K562 (cell line): ENCODE results near the gene SMCHD1. TPM values are rescaled to one million over a fixed set of nuclear protein-coding genes. Genes with fewer than 3 reads are reported as not detected.

ENCODE experiments used
- ATAC-seq: fragments of 200-7000 bp; cut with Tn5 transposase; 3 replicates; pipeline ENCODE4 v1.9.1; 2020; ENCODE audit warnings: moderate library complexity
- BruUV-seq: library from RNA; stranded (reverse); fragments of 400-500 nt; replicated peaks from 2 replicates; lab custom pipeline; 2021; lab: Mats Ljungman, UMichigan
- CTCF ChIA-PET: fragments of 300-600 bp; formaldehyde crosslinking; extraction: SDS; loops from one replicate; lab custom pipeline; 2021; ENCODE audit warnings: low intra/inter-chr PET ratio; lab: Yijun Ruan, JAX
- POLR2A ChIA-PET: fragments of 300-600, 350-650 bp; sonication (Branson Sonifier 250); formaldehyde crosslinking; extraction: SDS; loops from one replicate; lab custom pipeline; 2021; ENCODE audit warnings: antibody characterized with exemption, inconsistent platforms; lab: Yijun Ruan, JAX
- DNase-seq, 4 experiments: peaks; one replicate each; pipeline versions ENCODE4 v3.0.0 to v3.0.0-alpha.2; 2011 to 2018; ENCODE audit warnings: low spot score in 3 of 4, mixed read lengths in 3 of 4; ENCODE audit errors: extremely low read depth in 1 of 4
- FAIRE-seq: peaks from 2 replicates; lab custom pipeline; 2011; peaks lifted over from hg19 to GRCh38; lab: Jason Lieb, UNC
- H2AFZ ChIP-seq: 2 replicates; pipeline ENCODE4 v1.6.0; 2011; ENCODE audit warnings: low read depth, low read length, control low read depth, inconsistent platforms
- H3K27ac ChIP-seq: fragments of 200-600 bp; 3 replicates; pipeline ENCODE4 v1.8.0; 2011; ENCODE audit warnings: low read depth, mild to moderate bottlenecking, control low read depth, inconsistent platforms, low read length, moderate library complexity, mixed read lengths; ENCODE audit errors: extremely low read depth
- H3K27me3 ChIP-seq, 2 experiments: fragments of 300-600 bp in 1 of 2; 2 replicates in 1 of 2; 3 replicates in 1 of 2; pipeline versions ENCODE4 v1.6.0 to v1.8.0; 2011; ENCODE audit warnings: inconsistent platforms in 2 of 2, low read length in 2 of 2, mild to moderate bottlenecking in 1 of 2, mixed read lengths in 1 of 2, moderate library complexity in 1 of 2; ENCODE audit not compliant: control insufficient read depth in 2 of 2, insufficient read depth in 2 of 2
- H3K36me3 ChIP-seq: fragments of 300-600 bp; 3 replicates; pipeline ENCODE4 v1.8.0; 2011; ENCODE audit warnings: mild to moderate bottlenecking, low read length, inconsistent platforms; ENCODE audit not compliant: control insufficient read depth, insufficient read depth
- H3K4me1 ChIP-seq, 2 experiments: fragments of 200-600 bp in 1 of 2; replicated peaks in 1 of 2; 2 replicates in 1 of 2; 3 replicates in 1 of 2; pipeline versions ENCODE4 v1.5.1 to v1.8.0; 2011; ENCODE audit warnings: inconsistent platforms in 2 of 2, low read length in 2 of 2, mild to moderate bottlenecking in 1 of 2, mixed read lengths in 1 of 2, moderate library complexity in 1 of 2; ENCODE audit not compliant: control insufficient read depth in 2 of 2, insufficient read depth in 2 of 2
- H3K4me2 ChIP-seq: 2 replicates; pipeline ENCODE4 v1.6.1; 2011; ENCODE audit warnings: low read length, control low read depth, inconsistent platforms, mixed read lengths; ENCODE audit not compliant: insufficient read depth
- H3K4me3 ChIP-seq: fragments of 200-600 bp; sonication (generic), shearing (Covaris generic); 2 replicates; pipeline ENCODE4 v1.5.1; 2016; ENCODE audit warnings: control low read depth, inconsistent platforms
- H3K79me2 ChIP-seq: fragments of 200-600 bp; 3 replicates; pipeline ENCODE4 v1.8.0; 2011; ENCODE audit warnings: low read length, inconsistent platforms; ENCODE audit not compliant: control insufficient read depth, insufficient read depth
- H3K9ac ChIP-seq, 2 experiments: 2 replicates each; pipeline versions ENCODE4 v1.6.0 to v1.6.1; 2011; ENCODE audit warnings: low read depth in 2 of 2, low read length in 2 of 2, control low read depth in 1 of 2, inconsistent platforms in 1 of 2, mild to moderate bottlenecking in 1 of 2, mixed read lengths in 1 of 2; ENCODE audit not compliant: insufficient read depth in 1 of 2
- H3K9me1 ChIP-seq: one replicate; pipeline ENCODE4 v1.6.0; 2011; ENCODE audit warnings: inconsistent platforms, mild to moderate bottlenecking, low read length, moderate library complexity; ENCODE audit not compliant: control insufficient read depth, insufficient read depth
- H3K9me3 ChIP-seq: replicated peaks from 2 replicates; pipeline ENCODE4 v1.5.1; 2011; ENCODE audit warnings: low read depth, low read length, inconsistent platforms; ENCODE audit not compliant: control insufficient read depth, insufficient read depth
- H4K20me1 ChIP-seq: replicated peaks from 2 replicates; pipeline ENCODE4 v1.6.1; 2011; ENCODE audit warnings: low read length, inconsistent platforms, mixed read lengths; ENCODE audit not compliant: control insufficient read depth, insufficient read depth
- BRF1 ChIP-seq: IDR thresholded peaks from 3 replicates; pipeline ENCODE4 v1.6.1; 2011; ENCODE audit warnings: borderline replicate concordance, mild to moderate bottlenecking; ENCODE audit not compliant: insufficient read length; ENCODE audit errors: extremely low read depth
- CTBP1 ChIP-seq: fragments of 450-650 bp; IDR thresholded peaks from 2 replicates; pipeline ENCODE4 v1.6.1; 2016; ENCODE audit warnings: borderline replicate concordance
- ETS2 ChIP-seq: IDR thresholded peaks from 2 replicates; pipeline ENCODE4 v1.6.1; 2016; ENCODE audit warnings: borderline replicate concordance, missing genetic modification characterization, mild to moderate bottlenecking, moderate library complexity, missing compliant biosample characterization; ENCODE audit not compliant: poor library complexity, severe bottlenecking
- FOXM1 ChIP-seq, 2 experiments: fragments of 450-650 bp in 1 of 2; sonication (generic) in 1 of 2; formaldehyde crosslinking in 1 of 2; IDR thresholded peaks; 2 replicates each; pipeline versions ENCODE4 v1.6.1 to v1.9.0; 2017 to 2022; ENCODE audit warnings: low read depth in 2 of 2, mild to moderate bottlenecking in 2 of 2, missing genetic modification reagents in 1 of 2, moderate library complexity in 1 of 2
- GABPA ChIP-seq: fragments of 200-800 bp; sonication (Bioruptor generic); conservative IDR thresholded peaks from 2 replicates; pipeline ENCODE4 v1.6.1; 2016; ENCODE audit warnings: low read depth, missing genetic modification characterization, missing compliant biosample characterization
- KLF6 ChIP-seq: fragments of 250-450 bp; sonication (Bioruptor Pico); IDR thresholded peaks from 2 replicates; pipeline ENCODE4 v1.4.0; 2020; ENCODE audit warnings: mild to moderate bottlenecking, moderate library complexity, borderline replicate concordance
- MCM5 ChIP-seq: fragments of 450-650 bp; IDR thresholded peaks from 2 replicates; pipeline ENCODE4 v1.6.1; 2016; ENCODE audit warnings: low read depth
- NFE2 ChIP-seq: IDR thresholded peaks from 2 replicates; pipeline ENCODE4 v1.6.1; 2014; ENCODE audit warnings: antibody characterized with exemption, low read depth
- PCBP1 ChIP-seq: fragments of 200-400 bp; formaldehyde crosslinking; IDR thresholded peaks from 2 replicates; pipeline ENCODE4 v1.6.1; 2018; ENCODE audit warnings: mild to moderate bottlenecking, low read depth, low read length; ENCODE audit not compliant: poor library complexity, severe bottlenecking
- POLR2B ChIP-seq: fragments of 450-650 bp; IDR thresholded peaks from 2 replicates; pipeline ENCODE4 v1.6.1; 2018; ENCODE audit warnings: low read depth; ENCODE audit not compliant: partially characterized antibody
- STAT5B ChIP-seq: fragments of 250-450 bp; sonication (Bioruptor Pico); IDR thresholded peaks from 2 replicates; pipeline ENCODE4 v1.8.0; 2021; ENCODE audit warnings: mild to moderate bottlenecking, inconsistent platforms
- TRIM24 ChIP-seq, 2 experiments: fragments of 450-650 bp; IDR thresholded peaks; 2 replicates each; pipeline ENCODE4 v1.6.1; 2016
- ZNF232 ChIP-seq: sonication (generic); formaldehyde crosslinking; IDR thresholded peaks from 2 replicates; pipeline ENCODE4 v1.8.0; 2022; ENCODE audit warnings: mild to moderate bottlenecking, missing genetic modification reagents
- ZNF24 ChIP-seq: fragments of 450-650 bp; IDR thresholded peaks from 2 replicates; pipeline ENCODE4 v1.6.1; 2016
- ZNF589 ChIP-seq: fragments of 200-800 bp; sonication (Bioruptor generic); IDR thresholded peaks from 2 replicates; pipeline ENCODE4 v1.6.1; 2016; ENCODE audit warnings: low read depth, missing genetic modification characterization, missing compliant biosample characterization
- WGBS: fragments of 100-300 bp; shearing (Covaris generic); methylation state at CpG from one replicate; pipeline ENCODE4 v1.1.6; 2016; ENCODE audit warnings: low coverage, mixed read lengths; ENCODE audit not compliant: insufficient coverage; ENCODE audit errors: missing lambda C conversion rate; 5-methylcytosine and 5-hydroxymethylcytosine counted together
- in situ Hi-C: fragments of 300-500 bp; cut with MboI; formaldehyde crosslinking; loops from 4 replicates; pipeline ENCODE4 v1.15.0; 2018; ENCODE audit warnings: inconsistent platforms, mixed read lengths
- intact Hi-C: fragments of 100-400 bp; cut with micrococcal nuclease; formaldehyde crosslinking; loops from 2 replicates; pipeline ENCODE4 v1.14.2; 2022
- polyA plus RNA-seq, 8 experiments: library from polyadenylated mRNA; depleted of rRNA in 4 of 8; stranded (reverse) in 5 of 8; unstranded in 3 of 8; fragments of >200 nt; fragmentation: Nextera tagmentation in 2 of 8; fragmentation: Illumina TruSeq in 1 of 8; extraction: Ambion mirVana in 2 of 8; extraction: Trizol in 1 of 8; gene quantifications; 2 replicates each; pipeline versions ENCODE4 v1.2.1 to v1.2.3, GENCODE V29; 2011 to 2014; ENCODE audit warnings: inconsistent platforms in 1 of 8, missing spikeins in 1 of 8
- total RNA-seq, 7 experiments: library from RNA; depleted of rRNA in 6 of 7; stranded (reverse); fragments of >200 nt in 6 of 7; fragmentation: Illumina TruSeq in 2 of 7; extraction: Trizol in 2 of 7; gene quantifications; 2 replicates each; pipeline versions ENCODE4 v1.2.1 to v1.2.3, GENCODE V29; 2011 to 2021; ENCODE audit warnings: low replicate concordance in 1 of 7
- TF ChIP-seq, protein P1 (sequence below): fragments of 200-800 bp; sonication (Bioruptor generic); IDR thresholded peaks from 2 replicates; pipeline ENCODE4 v1.6.1; 2017; ENCODE audit warnings: missing genetic modification characterization, missing compliant biosample characterization
- TF ChIP-seq, protein P2 (sequence below), 2 experiments: fragments of 250-450 bp in 1 of 2; fragments of 450-650 bp in 1 of 2; sonication (Bioruptor Pico) in 1 of 2; IDR thresholded peaks; 2 replicates each; pipeline versions ENCODE4 v1.6.1 to v1.8.0; 2016 to 2021; ENCODE audit warnings: mild to moderate bottlenecking in 2 of 2, moderate library complexity in 2 of 2, missing compliant biosample characterization in 1 of 2, missing genetic modification characterization in 1 of 2
- TF ChIP-seq, protein P3 (sequence below): fragments of 250-450 bp; sonication (Bioruptor Pico); IDR thresholded peaks from 2 replicates; pipeline ENCODE4 v1.5.1; 2021; ENCODE audit warnings: mild to moderate bottlenecking

SMCHD1 gene
- total and polyA plus RNA-seq, 9 of the 15 experiments (the other 6 are each of a cell fraction or from before 2014, with no cell fraction given), result 6.3 to 144 (median 72.7) TPM

DNA sequence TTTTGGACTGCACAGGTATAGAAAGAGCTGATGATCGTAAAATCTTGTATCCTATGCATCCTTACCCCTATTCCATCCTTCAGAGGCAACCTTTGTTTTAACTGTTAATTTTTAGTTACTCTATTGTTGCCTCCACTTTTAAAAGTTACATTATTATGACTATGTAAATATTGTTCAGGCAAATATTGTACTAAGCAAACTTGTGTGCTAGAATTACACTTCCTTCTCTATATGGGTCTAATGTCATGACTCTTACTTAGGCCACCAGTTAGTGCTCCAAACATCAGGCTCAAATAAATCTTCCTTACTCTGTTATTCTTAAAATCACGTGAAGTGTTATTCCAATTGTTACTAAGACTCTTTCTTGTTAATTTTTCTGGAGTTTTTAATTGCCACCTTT is 143.8 kb downstream of the SMCHD1 start:
- H3K27ac ChIP-seq, result no peak overlapping the region
- TF ChIP-seq, protein P1, sequence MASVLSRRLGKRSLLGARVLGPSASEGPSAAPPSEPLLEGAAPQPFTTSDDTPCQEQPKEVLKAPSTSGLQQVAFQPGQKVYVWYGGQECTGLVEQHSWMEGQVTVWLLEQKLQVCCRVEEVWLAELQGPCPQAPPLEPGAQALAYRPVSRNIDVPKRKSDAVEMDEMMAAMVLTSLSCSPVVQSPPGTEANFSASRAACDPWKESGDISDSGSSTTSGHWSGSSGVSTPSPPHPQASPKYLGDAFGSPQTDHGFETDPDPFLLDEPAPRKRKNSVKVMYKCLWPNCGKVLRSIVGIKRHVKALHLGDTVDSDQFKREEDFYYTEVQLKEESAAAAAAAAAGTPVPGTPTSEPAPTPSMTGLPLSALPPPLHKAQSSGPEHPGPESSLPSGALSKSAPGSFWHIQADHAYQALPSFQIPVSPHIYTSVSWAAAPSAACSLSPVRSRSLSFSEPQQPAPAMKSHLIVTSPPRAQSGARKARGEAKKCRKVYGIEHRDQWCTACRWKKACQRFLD (CRISPR knock-in tag), result no peak
- no peak for TF ChIP-seq PCBP1
- no peak for TF ChIP-seq BRF1
- TF ChIP-seq FOXM1 (IDR thresholded peaks at IDR 0.05; ENCODE audit: low read depth), result no peak
- no peak for TF ChIP-seq FOXM1 (CRISPR knock-in tag; IDR thresholded peaks at IDR 0.05; ENCODE audit: low read depth)
- TF ChIP-seq POLR2B, result no peak
- no peak for TF ChIP-seq CTBP1
- TF ChIP-seq GABPA (tag), result no peak
- no peak for TF ChIP-seq TRIM24 (IDR thresholded peaks at IDR 0.05)
- no peak for TF ChIP-seq STAT5B (CRISPR knock-in tag)
- TF ChIP-seq, protein P2, sequence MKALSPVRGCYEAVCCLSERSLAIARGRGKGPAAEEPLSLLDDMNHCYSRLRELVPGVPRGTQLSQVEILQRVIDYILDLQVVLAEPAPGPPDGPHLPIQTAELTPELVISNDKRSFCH (CRISPR knock-in tag; IDR thresholded peaks at IDR 0.05), result no peak
- TF ChIP-seq, protein P2 (tag; IDR thresholded peaks at IDR 0.05), result no peak
- TF ChIP-seq ZNF24, result no peak
- TF ChIP-seq ETS2 (tag), result no peak
- TF ChIP-seq, protein P3, sequence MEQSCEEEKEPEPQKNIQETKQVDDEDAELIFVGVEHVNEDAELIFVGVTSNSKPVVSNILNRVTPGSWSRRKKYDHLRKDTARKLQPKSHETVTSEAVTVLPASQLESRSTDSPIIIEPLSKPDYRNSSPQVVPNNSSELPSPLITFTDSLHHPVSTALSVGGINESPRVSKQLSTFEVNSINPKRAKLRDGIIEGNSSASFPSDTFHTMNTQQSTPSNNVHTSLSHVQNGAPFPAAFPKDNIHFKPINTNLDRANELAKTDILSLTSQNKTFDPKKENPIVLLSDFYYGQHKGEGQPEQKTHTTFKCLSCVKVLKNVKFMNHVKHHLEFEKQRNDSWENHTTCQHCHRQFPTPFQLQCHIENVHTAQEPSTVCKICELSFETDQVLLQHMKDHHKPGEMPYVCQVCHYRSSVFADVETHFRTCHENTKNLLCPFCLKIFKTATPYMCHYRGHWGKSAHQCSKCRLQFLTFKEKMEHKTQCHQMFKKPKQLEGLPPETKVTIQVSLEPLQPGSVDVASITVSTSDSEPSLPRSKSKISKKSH (CRISPR knock-in tag), result no peak
- TF ChIP-seq MCM5, result no peak
- no peak for TF ChIP-seq ZNF589 (CRISPR knock-in tag)
- no peak for TF ChIP-seq ZNF232
- TF ChIP-seq NFE2, result no peak
- no peak for TF ChIP-seq KLF6 (CRISPR knock-in tag)
- TF ChIP-seq, all 486 proteins: peak for 0
- in situ Hi-C loops, result no loop called here
- no peak overlapping the region for H3K9ac ChIP-seq
- DNase-seq (no peak), ATAC-seq (no peak), FAIRE-seq (no peak)
- no peaks in the 10 kb centered on the region for H3K9me3 ChIP-seq
- peaks cover 83% of the 10 kb centered on the region for H3K36me3 ChIP-seq
- H3K4me1 ChIP-seq, result no peaks in the 10 kb centered on the region
- no peaks in the 10 kb centered on the region for H3K9me1 ChIP-seq
- intact Hi-C loops, result no loop called here
- H2AFZ ChIP-seq, result no peak overlapping the region
- no TSS peak for BruUV-seq
- ChIA-PET POLR2A (no interaction called here), CTCF (no interaction called here)
- no peak overlapping the region for H3K4me3 ChIP-seq
- WGBS, result 74% methylated on average over 2 of the region's 2 CpGs
- H3K4me2 ChIP-seq, result no peak overlapping the region
- H4K20me1 ChIP-seq, result no peaks in the 10 kb centered on the region
- no peaks in the 10 kb centered on the region for H3K79me2 ChIP-seq
- no peaks in the 10 kb centered on the region for H3K27me3 ChIP-seq
